Activated CD4-positive, CD25-positive, alpha-beta regulatory T cell treated with anti-CD3 and anti-CD28 coated beads, Interleukin-2, amount 50 U/mL, for 24 hours (primary cell): ENCODE data around the gene CARHSP1.
"Not testable (repeated sequence)": the region's sequence is repeated elsewhere in the genome, so short reads cannot be mapped to it uniquely, and the experiment has no call there.

Experiments used
- ATAC-seq, 2 donors: fragments of 150-1000 bp; cut with Tn5 transposase; one replicate each; pipeline ENCODE4 v1.10.0; 2021; ENCODE audit warnings: mild to moderate bottlenecking in 1 of 2, moderate library complexity in 1 of 2

The CARHSP1 gene

DNA sequence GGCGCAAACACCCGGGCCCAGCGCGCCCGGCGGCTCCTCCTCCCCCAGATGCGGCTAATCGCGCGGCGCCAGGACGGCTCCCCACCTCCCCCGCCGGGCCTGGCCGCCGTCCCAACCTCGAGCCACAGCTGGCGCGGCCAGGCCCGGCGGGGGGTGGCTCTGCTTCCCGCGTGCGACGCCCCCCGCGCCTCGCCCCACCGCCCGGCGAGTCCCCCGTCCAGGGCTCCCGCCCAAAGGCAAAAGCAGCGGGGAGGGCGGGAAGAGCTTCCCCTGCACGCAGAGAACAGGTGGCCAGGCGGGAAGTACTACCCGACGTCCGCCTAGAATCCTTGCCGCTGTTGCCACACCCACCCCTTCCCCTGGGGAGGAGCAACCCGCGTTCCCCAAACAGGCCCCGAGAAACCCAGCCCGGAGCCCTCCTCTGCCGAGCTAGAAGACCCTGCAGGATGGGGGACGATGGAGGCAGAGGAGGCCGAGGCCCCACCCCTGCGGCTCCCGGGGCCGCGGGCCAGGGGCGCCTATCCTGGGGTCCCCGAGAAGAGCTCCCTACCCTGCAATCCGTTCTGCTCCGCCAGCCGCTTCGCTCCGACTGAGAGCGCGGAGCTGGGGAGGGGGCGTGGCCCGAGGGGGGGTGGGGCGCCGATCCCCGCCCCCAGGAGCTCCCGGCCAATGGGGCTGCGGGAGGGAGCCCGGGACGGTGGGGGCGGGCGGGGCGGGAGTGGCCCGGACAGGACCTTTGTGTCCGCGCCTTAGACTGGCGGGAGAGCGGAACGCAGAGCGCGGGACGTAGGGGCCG lies at the start of gene CARHSP1:
Gene CARHSP1, minus strand, starts transcription at position 591 of the 796 bp plus-strand sequence. CDS start 9,678 bp downstream, outside the sequence.
- peak; percentile 74 to 81 for ATAC-seq

DNA sequence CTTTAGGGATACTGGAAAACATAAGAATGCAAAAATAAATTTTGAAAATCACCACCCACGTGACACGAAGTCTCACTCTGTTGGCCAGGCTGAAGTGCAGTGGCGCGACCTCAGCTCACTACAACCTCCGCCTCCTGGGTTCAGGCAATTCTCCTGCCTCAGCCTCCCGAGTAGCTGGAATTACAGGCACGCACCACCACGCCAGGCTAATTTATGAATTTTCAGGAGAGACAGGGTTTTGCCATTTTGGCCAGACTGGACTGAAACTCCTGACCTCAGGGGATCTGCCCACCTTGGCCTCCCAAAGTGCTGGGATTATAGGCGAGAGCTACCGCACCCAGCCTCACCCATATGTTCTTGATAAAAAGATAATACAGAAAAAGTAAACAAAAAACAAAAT lies 48.5 kb upstream of the CARHSP1 start:
- ATAC-seq: not testable (repeated sequence)

DNA sequence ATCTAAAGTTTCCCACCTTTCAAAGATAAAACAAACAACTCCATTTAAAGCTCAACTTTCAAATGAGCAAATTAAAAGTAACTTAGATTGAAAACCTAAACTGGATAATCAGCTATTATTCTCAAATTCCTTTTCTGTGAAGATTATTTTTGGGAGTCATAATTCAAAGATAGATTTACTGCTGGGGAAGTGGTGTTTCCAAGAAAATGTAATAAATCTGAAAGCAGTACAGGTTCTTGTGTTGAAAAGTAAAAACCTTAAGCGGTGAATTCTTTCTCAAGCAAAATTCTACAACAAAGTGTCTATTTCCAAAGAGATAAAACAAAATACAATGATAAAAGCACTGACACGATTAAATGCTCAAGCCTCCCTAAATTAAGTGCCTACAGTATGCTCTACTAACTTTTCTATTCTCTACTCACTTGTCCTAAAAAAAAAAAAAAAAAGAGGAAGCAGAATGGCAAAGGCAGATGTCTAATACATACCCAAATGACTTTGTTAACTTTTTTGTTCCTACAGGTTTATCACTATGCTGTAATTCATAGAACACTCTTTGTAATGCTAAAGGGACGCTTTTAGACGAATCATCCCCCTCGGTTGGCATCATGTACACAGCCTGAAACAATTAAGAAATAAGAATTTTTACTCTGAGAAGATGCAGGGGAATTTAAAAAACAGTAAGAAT lies 47.9 kb upstream of the CARHSP1 start:
- ATAC-seq: no peak

DNA sequence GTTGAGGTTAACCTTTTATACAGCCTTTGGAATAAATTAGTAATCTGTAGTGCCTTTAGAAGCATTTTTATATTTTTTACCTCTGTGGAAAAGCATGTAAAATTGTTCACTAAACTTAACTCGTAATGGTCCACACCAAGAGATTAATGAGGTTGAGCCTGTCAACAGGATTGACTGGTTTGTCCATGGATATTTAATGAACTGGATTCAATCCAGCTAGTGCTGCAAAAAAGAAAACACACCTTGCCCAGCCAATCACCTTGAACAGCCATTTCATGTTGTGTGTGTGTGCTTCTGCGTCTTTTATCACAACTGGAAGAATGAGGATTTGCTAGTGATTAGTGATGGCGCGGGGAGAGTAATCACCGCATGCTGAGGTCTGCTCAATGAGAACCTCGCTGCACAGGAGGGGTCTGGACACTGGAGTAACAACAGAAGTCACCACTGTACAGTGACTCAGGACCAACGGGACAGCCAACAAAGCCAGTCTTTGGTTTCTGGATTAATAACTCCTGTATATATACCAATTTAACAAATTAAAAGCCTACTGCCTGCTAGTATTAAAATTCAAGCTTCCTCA lies 47.0 kb upstream of the CARHSP1 start:
- no peak for ATAC-seq

DNA sequence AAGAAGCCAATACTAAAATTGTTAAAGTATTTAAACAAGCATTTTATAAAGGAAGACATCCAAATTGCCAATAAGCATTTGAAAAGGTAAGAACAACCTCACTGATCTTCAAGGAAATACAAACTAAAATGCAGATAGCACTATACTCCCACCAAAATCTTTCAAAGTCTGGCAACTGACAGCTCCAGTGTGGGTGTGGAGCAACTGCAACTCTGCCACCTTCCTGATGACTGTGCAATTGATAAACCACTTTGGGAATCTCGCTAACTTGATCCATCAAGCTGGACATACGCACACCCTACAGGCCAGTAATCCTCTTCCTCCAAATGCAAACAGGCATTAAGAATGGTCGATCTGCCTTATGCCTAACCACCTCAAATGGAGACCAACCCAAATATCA lies 45.3 kb upstream of the CARHSP1 start:
- ATAC-seq: no peak

DNA sequence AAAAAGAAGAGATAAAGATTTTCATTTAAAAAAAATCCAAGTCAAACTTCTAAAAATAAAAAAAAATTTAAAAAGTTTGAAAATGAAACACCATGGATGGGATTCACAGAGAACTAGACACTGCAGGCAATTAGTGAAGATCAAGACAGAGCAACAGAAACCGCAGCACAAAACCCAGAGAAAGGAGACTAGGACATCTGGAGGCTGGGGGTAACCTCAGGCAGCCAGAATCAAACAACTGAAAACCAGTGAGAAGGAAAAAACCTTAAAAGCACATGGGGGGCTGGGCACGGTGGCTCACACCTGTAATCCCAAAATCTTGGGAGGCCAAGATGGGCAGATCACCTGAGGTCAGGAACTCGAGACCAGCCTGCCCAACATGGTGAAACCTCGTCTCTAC lies 44.0 kb upstream of the CARHSP1 start:
- ATAC-seq: no peak

DNA sequence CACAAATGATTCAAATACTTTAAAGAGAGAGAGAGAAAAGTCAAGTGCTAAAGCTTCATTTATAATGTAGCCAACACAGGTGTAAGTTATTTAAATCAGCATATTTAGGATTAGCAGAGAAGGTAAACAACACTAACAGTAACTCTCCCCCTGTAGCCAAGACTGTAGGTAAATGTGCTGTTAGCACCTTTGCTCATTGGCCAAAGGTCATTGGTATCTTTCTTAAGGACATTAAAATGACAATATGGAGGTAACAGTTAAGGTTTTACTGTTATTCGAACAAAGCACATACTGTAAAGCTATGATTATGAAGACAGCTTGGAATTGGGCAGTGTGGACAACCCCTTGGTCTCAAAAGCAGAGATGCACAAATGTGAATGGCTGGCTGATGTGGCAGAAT lies 42.0 kb upstream of the CARHSP1 start:
- no peak for ATAC-seq

DNA sequence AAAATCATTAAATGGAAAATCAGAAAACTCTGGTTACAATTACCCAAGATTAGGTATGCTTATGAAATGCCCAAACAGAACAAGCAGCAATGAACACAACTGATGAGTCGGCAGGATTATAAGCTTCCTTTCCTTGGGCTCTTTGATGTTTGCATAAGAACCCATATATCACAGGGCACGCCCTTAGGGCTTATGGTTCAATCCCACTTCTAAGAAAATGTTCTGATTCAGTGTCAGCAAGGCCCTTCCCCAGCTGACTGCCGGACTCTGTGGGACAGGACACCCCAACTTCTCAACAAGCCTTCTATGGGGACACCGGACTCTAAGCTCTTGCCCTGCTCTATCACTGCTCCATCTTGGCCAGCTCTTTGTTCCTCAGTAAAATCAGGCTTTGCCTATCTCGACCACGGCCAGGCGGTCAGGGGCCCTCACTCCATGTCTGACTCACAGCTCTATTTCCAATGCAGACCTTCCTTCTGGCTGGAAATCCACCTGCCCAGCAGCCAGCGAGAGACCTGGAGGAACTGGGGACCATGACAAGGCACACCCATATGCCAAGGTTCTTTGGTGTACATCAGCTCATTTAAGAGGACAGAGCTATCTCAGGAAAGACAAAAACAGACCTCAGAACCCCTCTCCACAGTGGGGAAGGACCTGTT lies 40.1 kb upstream of the CARHSP1 start:
- ATAC-seq: no peak

DNA sequence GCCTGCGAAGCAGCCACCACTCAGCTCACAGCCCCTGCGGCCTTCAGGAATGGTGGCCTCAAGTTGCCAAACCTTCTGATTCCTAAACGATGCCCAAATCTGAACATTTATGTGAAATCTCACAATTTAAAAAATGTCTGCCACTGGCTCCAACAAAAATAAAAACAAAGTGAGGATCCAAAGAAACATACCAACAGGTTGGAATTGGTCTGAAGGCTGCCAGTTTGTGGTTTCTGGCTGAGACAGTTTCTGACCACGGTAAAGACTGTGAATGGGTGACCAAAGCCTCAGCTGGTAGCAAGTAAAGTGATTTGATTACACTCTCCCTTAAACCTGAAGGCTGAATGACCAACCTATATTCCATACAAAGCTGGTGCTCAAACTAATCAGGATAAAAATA lies 38.3 kb upstream of the CARHSP1 start:
- no peak for ATAC-seq

DNA sequence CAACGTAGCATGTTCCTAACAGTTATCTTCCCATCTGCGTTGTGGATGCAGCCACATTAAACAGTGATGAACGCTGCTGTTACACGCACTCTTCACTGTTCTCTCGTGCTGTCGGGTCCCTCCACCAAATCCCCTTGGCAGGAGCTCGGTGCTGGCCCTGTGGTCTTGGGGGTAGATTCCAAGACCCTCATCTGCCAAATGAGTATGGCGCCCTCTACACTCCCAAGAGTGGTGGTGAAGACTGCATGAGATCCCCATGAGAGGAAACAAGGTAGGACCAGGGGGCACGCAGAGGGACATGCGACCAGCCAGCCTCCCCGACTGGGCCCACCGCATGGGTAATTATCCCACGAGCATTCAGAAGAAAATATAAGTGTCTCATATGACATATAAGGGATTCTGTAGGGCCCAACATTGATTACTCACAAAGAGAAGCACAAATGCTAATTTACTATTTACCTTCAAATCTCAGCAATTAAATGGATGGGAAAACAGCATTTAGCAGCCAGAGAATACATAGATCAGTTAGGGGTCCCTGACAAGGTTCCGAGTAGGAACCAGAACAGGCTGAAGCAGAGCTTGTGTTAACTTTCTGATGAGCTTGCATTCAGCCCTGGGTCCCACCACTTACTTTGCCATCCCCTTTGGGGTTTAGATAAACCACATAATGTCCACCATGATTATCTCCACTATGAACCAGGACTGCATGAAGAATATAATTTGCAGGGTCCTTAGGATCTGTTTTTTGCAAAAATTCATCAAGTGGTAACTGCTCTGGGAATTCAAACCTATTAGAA lies 37.2 kb upstream of the CARHSP1 start:
- no peak for ATAC-seq

DNA sequence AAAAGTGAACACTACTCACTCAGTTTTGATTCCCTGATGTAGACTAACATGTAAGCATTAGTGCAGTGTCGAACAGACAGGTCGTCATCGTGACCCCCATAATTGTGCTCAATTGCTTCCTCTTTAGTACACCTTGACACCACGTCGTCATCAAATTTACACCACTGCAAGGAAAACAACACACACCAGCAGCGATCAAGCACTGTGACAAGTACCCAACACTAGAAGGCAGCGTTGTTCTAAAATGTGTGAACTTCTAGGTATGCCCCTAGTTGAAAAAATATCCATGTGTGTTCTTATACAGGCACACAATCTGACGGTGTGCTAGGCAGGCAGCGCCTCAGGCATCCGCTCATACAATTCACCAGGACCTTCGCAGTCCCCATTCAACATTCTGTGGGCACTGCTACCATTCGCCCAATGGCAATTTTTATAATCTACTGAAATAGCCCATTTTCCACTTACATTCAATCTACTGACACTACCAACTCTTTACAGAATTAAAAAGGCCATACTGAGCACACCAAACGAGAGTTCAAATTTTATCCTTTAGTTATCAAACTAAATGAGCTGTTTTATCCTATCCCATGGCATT lies 36.5 kb upstream of the CARHSP1 start:
- ATAC-seq: peak; percentile 51 to 72

DNA sequence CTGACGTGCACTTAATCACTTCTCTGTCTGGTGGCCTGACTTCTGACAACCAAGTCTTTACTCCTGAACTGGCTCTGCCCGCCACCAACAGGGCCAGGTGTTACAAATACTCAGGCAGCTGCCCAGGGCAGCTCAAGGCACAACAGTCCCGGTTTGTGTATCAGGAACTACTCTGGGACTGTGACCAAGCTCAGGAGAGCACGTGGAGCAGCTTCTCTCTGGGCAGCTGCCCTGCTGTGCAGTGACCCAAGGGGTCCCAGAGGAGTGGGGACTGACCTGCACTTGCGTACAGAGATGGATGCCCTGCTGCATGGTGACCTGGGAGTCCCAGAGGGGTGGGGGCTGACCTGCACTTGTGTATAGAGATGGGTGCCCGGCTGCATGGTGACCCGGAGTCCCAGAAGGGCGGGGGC lies 35.2 kb upstream of the CARHSP1 start:
- no peak for ATAC-seq

DNA sequence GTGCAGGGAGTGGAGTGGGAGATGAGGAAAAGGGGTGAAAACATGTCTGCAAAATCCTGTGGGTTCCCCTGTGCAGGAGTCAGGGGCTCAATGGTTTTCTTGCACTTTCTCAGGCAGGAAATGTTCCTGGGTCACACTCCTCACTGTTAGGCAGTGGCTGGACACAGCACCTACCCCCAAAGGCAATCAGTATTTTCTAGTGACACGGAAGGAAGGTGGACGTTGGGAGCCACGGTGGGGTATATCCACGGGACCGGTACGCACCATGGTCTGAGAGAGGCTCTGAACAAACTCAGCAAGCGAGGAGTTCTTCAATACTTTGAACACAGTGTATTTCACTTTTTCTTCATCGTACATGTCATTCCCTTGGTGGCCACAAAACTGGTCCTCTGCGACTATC lies 34.2 kb upstream of the CARHSP1 start:
- no peak for ATAC-seq

DNA sequence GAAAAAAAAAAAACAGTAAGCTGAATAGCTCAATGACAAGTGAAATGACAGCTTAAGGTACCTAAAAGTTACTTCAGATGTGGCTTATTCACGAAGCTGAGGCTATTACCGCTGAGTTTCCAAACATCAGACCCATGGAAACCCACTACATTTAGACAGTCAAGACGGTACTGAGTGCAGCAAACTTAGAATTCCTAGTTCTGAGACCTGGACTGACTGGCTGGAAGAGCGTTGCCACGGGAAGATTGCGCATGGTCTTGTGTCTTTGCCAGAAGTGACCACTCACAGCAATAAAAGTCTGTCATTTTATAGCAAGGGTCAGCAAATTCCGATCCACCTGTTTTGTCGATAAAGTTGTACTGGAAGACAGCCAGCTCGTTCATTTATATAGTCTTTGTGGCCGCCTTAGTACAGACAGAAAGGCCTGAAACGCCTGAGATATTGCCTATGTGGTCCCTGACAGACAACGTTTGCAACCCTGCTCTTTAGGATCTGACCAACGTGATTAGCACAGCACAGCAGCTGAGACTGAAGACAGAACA lies 32.6 kb upstream of the CARHSP1 start:
- no peak for ATAC-seq

DNA sequence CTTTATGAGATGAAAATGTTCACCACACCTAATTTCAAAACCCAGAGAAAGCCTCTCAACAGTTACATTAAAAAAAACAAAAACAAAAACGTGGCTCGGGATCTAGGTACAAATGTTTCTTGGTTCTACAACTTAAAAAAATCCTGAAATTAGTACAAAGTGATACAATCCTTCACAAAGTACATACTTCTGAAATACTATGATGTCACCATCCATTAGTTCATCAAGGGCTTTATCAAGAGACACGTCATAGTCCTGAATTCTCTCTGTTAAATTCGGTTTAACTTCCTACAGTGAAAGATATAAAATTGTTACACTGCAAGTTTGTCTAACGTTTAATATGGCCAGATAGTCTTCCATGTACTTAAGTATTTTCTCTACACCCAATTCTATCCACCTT lies 31.5 kb upstream of the CARHSP1 start:
- no peak for ATAC-seq

DNA sequence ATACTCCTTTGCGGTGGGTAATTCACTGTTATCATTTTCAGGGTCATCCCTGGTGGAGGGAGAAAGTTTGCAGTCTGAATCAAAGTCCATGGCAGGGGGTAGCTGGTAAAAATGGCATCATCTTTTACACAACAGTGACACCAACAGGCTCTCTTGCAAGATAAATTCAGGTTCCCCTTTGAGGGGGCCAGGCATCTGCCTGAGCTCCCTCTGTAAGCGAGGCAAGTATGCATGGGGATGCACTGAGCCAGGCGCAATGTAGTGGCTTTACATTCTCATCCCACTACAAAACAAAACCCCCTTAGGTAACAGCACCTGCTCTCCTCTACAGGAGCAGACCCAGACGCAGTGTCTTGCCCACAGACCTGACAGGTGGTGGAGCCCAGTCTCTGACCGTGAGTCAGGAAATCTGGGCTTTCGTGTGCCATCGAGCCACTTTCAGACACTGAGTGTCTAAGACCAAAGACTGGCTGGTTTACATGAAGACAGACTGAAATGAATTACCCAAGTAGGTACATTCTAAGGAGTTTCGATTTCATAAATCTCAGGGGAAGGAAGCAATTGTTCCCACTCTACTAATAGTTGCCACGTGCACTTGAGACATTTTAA lies 31.0 kb upstream of the CARHSP1 start:
- no peak for ATAC-seq

DNA sequence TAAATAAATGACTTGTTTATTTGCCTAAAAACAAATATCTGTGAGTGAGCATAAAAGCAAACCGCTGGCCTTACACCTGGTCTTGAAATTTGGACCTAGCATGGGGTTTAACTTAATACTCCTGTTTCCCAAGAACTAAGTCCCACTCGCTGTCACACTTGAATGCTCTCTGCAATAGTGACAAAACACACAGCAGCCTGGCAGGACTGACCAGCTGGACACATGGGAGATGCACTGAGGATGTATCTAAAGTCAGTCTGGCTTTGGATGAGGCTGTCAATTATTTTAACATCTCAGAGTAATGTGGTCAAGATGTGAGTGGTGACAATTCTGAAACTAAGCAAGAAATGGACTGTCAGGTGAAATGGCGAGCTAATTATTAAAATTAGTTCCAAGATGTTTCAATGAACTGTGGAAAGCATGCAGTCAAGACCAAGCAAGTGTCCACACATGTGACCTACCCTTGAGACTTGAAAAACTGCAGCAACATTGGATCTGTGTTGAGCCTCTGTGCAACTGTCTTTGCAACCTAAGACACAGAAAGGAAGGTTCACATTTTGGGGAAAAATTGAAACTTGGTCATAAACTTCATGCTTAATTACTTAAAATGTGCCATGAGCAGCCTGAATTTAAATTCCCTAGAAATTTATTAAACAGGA lies 30.0 kb upstream of the CARHSP1 start:
- no peak for ATAC-seq

DNA sequence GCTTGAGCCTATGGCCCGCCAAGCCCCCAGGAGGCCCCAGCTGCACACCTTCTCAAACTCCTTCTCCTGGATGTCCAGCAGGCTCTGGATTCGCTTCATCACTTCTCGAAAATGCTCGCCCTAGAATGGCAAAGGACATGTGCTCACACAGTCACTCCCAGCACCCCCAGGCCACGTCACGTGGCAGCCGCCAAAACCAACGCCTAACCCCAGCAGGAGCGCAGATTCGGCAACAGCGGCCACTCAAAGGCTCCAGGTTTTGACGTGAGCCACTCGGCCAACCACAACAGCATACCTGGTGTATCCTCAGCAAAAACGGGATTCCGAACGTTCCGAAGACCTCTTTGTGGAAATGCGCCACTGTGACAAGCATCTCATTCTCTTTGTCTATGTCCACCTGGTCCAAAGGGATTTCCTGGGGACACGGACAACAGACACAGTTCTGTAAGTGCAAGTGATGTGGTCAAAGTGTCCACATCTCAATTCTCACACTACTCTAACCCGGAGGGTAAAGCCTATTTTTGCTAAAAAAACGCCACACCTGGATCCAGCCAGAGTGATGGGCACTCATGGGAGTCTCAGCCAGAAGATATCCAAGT lies 26.0 kb upstream of the CARHSP1 start:
- no peak for ATAC-seq

DNA sequence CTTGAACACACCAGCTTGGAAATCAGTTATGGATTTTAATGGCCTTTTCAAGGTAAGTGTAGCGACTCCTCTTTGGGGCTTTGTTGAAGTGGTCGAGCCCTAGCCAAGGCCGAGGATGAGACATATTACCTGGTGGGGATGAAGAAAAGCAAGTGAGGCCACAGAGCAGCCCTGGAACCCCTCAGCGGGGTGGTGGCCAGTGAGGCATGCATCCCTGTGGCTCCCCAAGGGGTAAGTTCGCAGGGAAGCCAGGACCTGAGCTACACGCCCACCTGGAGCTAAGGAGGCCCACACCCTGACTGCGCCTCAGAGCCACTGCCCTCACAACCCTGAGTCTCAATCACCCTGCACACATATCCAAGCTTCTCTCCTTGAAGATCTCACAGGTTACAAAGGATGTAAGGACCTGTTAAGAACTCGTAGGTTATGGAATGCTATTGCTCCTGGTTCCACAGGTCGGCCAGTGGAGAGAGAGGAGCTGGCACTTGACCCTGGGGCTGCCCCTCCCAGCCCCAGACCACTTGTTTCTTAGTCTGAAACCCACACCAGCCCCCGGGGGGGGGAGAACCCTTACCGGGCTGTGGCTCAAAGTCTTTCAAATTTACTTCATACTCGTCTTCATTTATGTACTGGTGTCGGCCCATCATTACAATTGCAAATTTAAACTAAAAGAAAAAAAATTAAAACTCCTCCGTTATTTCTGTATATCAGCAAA lies 25.3 kb upstream of the CARHSP1 start:
- ATAC-seq: no peak

DNA sequence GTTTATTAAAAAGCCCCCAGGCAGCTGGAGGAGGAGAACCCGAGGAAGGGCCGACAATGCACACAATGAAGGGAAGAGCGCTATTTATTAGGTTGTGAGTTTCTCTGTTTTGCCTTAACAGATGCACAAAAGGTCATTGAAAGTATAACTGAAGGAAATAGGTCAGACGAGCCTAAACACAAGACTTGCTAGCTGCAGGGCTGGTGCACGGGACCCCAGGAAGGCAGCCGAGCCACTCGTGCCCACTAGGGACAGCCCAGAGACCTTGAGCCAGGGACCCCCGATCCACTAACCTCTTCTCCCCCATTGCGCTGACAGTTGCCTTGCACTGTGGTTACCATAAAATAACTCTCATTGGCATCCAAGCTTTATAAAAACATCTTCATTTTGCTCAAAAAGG lies 24.6 kb upstream of the CARHSP1 start:
- ATAC-seq: no peak
